Measurements from ENCODE around the gene WLS.

DNA sequence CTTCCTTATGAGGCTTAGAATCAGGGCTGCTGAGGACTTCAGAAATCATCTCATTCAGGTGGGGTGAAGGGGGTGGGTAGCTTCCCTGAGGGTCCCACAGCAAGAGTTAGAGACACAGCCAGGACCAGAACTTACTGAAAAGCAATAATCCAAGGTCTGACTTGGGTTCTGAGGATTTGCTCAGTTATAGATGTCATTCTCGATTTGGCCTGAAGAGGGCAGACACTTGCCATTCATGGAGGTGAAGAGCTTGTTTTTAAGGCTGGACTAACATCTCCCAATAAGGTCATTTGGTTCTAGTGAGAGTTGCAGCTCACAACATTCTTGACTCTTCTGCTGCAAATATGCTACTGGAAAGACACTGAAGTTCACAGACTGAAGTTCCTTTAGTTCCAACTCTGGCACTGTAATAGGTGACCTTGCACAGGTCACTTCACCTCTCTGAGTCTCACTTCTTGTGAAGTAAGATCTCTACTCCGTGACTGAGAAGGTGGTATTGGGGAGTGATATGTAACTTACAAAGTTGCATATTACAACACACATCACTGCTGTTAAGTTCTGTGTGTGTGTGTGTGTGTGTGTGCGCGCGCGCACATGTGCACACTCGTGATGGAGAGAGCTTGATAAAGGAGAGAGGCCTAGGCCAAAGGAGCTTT is 112.1 kb downstream of the WLS start:
- TF ChIP-seq, protein P1, sequence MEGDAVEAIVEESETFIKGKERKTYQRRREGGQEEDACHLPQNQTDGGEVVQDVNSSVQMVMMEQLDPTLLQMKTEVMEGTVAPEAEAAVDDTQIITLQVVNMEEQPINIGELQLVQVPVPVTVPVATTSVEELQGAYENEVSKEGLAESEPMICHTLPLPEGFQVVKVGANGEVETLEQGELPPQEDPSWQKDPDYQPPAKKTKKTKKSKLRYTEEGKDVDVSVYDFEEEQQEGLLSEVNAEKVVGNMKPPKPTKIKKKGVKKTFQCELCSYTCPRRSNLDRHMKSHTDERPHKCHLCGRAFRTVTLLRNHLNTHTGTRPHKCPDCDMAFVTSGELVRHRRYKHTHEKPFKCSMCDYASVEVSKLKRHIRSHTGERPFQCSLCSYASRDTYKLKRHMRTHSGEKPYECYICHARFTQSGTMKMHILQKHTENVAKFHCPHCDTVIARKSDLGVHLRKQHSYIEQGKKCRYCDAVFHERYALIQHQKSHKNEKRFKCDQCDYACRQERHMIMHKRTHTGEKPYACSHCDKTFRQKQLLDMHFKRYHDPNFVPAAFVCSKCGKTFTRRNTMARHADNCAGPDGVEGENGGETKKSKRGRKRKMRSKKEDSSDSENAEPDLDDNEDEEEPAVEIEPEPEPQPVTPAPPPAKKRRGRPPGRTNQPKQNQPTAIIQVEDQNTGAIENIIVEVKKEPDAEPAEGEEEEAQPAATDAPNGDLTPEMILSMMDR (IDR thresholded peaks at IDR 0.05), result peak; percentile 65 to 90 (median 88)
- TF ChIP-seq EP300 (IDR thresholded peaks at IDR 0.05), result no peak

Measured in ovary (tissue), 3 donors.